Cardiac fibroblast (primary cell): Measurements from ENCODE around the gene SMAD6.

Experiments
- DNase-seq, 2 donors: peaks; one replicate each; pipeline versions ENCODE4 v3.0.0 to v3.0.0-alpha.2; 2010; ENCODE audit warnings: low read depth in 2 of 2
- H3K4me3 ChIP-seq, 2 donors: replicated peaks in 1 of 2; 1 replicate in 1 of 2; 2 replicates in 1 of 2; pipeline ENCODE4 v1.5.1; 2011; ENCODE audit warnings: low read depth in 2 of 2, low read length in 2 of 2, mild to moderate bottlenecking in 2 of 2, moderate library complexity in 1 of 2
- TF ChIP-seq, protein P1 (sequence below): IDR thresholded peaks from one replicate; pipeline ENCODE4 v1.5.1; 2011; ENCODE audit warnings: low read depth, mild to moderate bottlenecking, low read length, inconsistent platforms

SMAD6 gene

DNA sequence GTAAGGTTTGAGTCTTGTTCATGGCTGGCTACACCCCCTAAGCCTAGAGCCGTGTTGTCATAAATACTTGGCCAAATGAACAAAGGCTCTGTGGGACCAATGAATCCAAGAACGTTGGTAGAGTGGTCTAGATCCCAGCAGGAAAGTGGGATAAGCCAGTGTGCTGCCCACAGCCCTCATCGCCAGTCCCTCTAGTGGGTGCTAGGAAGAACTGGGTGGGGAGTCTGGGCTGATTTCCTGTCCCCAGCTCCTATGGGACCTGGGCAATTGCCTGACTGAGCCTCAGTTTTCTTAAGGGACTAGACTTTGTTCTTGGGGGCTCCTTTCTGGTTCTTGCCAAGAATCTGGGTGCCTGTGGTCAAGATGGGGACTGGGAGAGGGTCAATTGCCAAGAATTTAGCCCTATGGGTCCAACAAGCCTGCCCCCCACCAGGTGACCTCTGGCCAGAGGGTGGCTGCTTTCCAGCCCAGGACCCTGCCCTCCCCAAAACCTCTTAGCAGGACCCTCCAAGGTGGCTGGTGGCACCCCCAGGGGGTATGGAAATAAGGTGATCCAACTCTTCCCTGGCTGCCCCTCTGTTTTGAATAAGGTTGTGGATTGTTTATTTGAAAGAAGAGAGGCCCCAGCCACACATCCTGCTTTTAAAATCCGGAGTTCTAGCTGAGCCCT, 42.7 kb downstream of the SMAD6 start:
- no peak overlapping the region for H3K4me3 ChIP-seq

DNA sequence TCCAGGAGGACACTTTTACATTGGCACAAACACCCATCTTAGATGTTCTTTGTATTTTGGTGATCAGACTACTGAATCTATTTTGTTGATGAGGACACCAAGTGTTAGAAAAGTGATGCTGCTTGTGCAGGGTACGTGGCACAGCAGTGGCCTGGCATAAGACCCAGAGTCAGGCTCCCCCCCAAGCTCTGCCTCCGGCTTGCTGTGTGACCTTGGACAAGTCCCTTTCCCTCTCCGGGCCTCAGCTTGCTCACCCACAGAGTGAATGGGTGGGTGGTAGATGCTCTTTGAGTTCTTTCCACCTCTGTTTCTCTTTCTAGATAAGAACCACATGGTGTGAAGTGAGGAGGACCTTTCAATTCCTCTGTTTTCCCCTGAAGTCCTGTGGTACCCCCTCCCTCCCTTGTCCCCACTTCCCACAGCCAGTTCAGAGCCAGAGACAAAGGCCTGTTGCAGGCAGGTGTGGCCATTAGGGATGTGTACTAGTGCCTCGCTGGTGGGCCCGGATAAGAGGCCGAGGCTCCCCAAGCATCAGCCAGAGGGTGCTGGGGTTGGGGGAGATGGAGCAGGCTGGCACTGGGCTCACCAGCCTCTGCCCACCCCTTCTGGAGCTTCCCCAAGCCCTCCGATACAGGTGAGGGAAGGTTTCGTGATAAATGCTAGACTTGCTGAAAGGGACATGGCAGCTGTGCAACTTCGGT, 43.6 kb downstream of the SMAD6 start:
- TF ChIP-seq, protein P1, sequence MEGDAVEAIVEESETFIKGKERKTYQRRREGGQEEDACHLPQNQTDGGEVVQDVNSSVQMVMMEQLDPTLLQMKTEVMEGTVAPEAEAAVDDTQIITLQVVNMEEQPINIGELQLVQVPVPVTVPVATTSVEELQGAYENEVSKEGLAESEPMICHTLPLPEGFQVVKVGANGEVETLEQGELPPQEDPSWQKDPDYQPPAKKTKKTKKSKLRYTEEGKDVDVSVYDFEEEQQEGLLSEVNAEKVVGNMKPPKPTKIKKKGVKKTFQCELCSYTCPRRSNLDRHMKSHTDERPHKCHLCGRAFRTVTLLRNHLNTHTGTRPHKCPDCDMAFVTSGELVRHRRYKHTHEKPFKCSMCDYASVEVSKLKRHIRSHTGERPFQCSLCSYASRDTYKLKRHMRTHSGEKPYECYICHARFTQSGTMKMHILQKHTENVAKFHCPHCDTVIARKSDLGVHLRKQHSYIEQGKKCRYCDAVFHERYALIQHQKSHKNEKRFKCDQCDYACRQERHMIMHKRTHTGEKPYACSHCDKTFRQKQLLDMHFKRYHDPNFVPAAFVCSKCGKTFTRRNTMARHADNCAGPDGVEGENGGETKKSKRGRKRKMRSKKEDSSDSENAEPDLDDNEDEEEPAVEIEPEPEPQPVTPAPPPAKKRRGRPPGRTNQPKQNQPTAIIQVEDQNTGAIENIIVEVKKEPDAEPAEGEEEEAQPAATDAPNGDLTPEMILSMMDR: no peak
- no peak for DNase-seq

More for the DNA sequence above, 42.7 kb downstream of the SMAD6 start:
- DNase-seq: no peak
- TF ChIP-seq, protein P1: no peak

DNA sequence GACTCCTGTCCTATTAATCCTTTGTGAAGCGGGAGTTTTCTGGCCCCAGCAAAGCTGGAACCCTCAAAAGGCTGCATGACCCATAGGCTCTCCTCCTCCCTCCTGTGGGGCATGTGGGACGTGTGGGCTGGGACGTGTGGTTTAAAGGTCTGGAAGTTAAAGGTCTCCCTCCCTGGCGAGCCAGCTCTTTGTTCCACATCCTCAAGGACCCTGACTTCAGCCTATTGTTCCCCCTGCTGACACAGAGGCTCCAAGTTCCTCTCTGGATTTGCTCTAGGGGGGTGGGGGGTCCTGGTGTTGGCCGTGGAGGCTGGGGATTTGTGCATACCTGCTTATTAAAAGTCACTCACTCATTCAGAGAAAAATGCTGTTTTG, 44.2 kb downstream of the SMAD6 start:
- TF ChIP-seq, protein P1: no peak
- no peak for DNase-seq
- no peak overlapping the region for H3K4me3 ChIP-seq

More for the DNA sequence above, 43.6 kb downstream of the SMAD6 start:
- H3K4me3 ChIP-seq: no peak overlapping the region

DNA sequence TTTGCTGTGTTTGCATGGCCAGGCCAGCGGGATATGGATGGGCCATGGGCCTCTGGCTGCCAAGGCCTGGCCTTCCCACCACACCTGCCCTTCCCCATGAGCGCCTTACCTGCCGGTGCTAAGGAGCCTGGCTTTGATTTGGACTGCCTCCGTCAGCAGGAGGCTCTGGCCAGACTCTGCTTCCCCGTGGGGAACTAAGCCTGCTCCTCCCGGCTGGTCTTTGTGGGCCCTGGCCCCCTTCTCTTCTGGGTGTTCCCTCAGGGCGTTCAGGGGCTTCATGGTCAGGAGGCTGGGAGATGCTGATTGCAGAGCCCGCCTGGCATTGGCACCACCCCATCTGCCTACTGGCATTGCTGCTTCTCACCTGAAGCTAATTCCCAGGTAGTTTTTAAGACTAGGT, 45.2 kb downstream of the SMAD6 start:
- no peak overlapping the region for H3K4me3 ChIP-seq
- DNase-seq: no peak
- TF ChIP-seq, protein P1: no peak

DNA sequence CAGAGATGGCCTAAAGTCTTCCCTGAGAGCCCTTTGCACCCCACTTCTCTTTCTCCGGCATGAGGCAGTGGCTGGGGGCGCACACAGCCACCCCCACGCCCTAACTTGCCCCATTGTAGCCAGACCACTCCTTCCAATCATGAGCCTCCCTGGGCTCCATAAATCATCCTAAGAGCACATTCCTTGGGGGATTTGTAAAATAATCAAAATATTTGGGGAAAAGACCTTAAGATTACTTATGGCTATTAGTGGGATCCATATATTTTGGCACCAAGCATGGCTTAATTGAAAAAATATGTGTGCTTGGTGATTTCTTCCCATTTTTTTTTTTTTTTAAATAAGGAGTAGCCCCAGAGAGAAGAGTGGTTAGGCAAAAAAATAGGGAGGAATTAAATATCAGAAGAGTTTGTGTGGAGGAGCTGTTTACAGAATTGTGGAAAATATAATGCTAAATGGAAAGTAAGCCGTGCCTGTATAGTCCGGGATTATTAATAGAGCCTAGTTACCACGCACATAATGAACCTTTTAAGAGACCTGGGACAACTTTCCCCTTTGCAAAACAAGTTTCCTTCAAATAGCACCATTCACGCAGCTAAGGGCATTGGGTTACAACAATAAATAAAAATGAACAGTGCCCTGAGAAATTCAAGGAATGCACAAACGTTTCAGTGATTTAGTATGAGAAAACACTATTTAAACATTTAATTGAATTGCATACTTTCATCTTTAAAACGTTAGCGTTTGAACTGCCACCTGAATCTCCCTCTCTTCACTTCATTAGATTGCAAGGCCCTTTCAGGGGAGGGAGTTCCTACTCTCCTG, 46.1 kb downstream of the SMAD6 start:
- DNase-seq: peak; percentile 64 to 73
- H3K4me3 ChIP-seq: no peak overlapping the region
- TF ChIP-seq, protein P1: no peak

DNA sequence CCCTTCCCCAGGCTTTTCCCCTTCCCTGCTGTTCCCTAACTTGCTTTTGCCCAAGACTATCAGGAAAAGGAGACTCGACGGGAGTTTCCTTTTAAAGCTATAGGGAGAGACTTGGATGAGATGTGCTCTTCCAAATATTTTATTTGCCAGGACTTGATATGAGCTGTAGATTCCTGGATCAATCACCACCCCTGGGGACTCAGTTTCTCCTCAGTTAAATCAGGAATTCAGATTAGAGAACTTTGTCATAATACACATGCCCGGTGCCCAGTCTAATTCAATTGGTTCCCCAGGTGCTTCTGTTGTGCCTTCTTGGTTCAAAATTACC, 46.6 kb downstream of the SMAD6 start:
- H3K4me3 ChIP-seq: no peak overlapping the region
- TF ChIP-seq, protein P1: no peak
- no peak for DNase-seq
